Neural cell (in vitro differentiated cells): ENCODE data around the gene MRPS22. TPM values are rescaled to one million over a fixed set of nuclear protein-coding genes. Genes with fewer than 3 reads are reported as not detected.

Experiments used
- H2AFZ ChIP-seq: fragments of 200-600, 300-800 bp; sonication (generic), shearing (Covaris generic); 2 replicates; pipeline ENCODE4 v1.6.0; 2014; ENCODE audit warnings: low read depth, mild to moderate bottlenecking, antibody characterized with exemption, low read length, moderate library complexity
- H3F3A ChIP-seq: fragments of 200-600 bp; shearing (Covaris generic); 2 replicates; pipeline ENCODE4 v1.6.1; 2016; ENCODE audit warnings: mild to moderate bottlenecking, moderate library complexity, mixed read lengths, antibody characterized with exemption, low read length; ENCODE audit not compliant: insufficient read depth, poor library complexity, severe bottlenecking
- H3K27ac ChIP-seq: fragments of 200-600, 300-800 bp; sonication (generic), shearing (Covaris generic); 2 replicates; pipeline ENCODE4 v1.5.1; 2014; ENCODE audit warnings: mild to moderate bottlenecking, low read length, moderate library complexity
- H3K27me3 ChIP-seq: fragments of 300-800, 200-600 bp; sonication (generic), shearing (Covaris generic); 2 replicates; pipeline ENCODE4 v1.6.0; 2014; ENCODE audit warnings: mild to moderate bottlenecking, low read depth, low read length, moderate library complexity; ENCODE audit not compliant: insufficient read depth
- H3K36me3 ChIP-seq: fragments of 300-800, 200-600 bp; sonication (generic), shearing (Covaris generic); 2 replicates; pipeline ENCODE4 v1.5.1; 2014; ENCODE audit warnings: mild to moderate bottlenecking, antibody characterized with exemption, low read length, moderate library complexity; ENCODE audit not compliant: insufficient read depth
- H3K4me2 ChIP-seq: fragments of 300-800, 200-600 bp; sonication (generic), shearing (Covaris generic); 2 replicates; pipeline ENCODE4 v1.6.0; 2014; ENCODE audit warnings: mild to moderate bottlenecking, low read length
- H3K4me3 ChIP-seq: fragments of 300-800, 200-600 bp; sonication (generic), shearing (Covaris generic); 2 replicates; pipeline ENCODE4 v1.5.1; 2014; ENCODE audit warnings: mild to moderate bottlenecking, low read length, moderate library complexity
- H3K79me2 ChIP-seq: fragments of 200-600 bp; shearing (Covaris generic); replicated peaks from 2 replicates; pipeline ENCODE4 v1.6.0; 2014; ENCODE audit warnings: mild to moderate bottlenecking, low read length, moderate library complexity; ENCODE audit not compliant: insufficient read depth
- H3K9ac ChIP-seq: fragments of 300-800, 200-600 bp; sonication (generic), shearing (Covaris generic); 2 replicates; pipeline ENCODE4 v1.6.1; 2016; ENCODE audit warnings: mild to moderate bottlenecking, low read length, mixed read lengths
- H3K9me2 ChIP-seq: fragments of 200-600 bp; shearing (Covaris generic); 2 replicates; pipeline ENCODE4 v1.6.1; 2016; ENCODE audit warnings: mild to moderate bottlenecking, low read length, mixed read lengths; ENCODE audit not compliant: insufficient read depth
- H3K9me3 ChIP-seq: fragments of 200-600, 300-800 bp; sonication (generic), shearing (Covaris generic); 2 replicates; pipeline ENCODE4 v1.6.1; 2016; ENCODE audit warnings: mild to moderate bottlenecking, mixed run types, low read length, moderate library complexity, mixed read lengths
- H4K20me1 ChIP-seq: fragments of 200-600 bp; shearing (Covaris generic); 2 replicates; pipeline ENCODE4 v1.6.1; 2016; ENCODE audit warnings: mild to moderate bottlenecking, mixed run types; ENCODE audit not compliant: insufficient read depth
- CTCF ChIP-seq: fragments of 450-650 bp; IDR thresholded peaks from 2 replicates; pipeline ENCODE4 v1.5.1; 2014; ENCODE audit warnings: antibody characterized with exemption, mild to moderate bottlenecking, moderate library complexity; ENCODE audit not compliant: poor library complexity, severe bottlenecking
- EP300 ChIP-seq: fragments of 450-650 bp; conservative IDR thresholded peaks from 2 replicates; pipeline ENCODE4 v1.6.1; 2014; ENCODE audit warnings: antibody characterized with exemption, mild to moderate bottlenecking, moderate library complexity; ENCODE audit not compliant: poor library complexity, severe bottlenecking
- EZH2 ChIP-seq: fragments of 200-600, 300-800 bp; shearing (Covaris generic), sonication (generic); IDR thresholded peaks from 2 replicates; pipeline ENCODE4 v1.6.1; 2014; ENCODE audit warnings: antibody characterized with exemption, low read length, borderline replicate concordance, mild to moderate bottlenecking; ENCODE audit not compliant: insufficient read depth, poor library complexity, severe bottlenecking
- MXI1 ChIP-seq: fragments of 450-650 bp; conservative IDR thresholded peaks from 2 replicates; pipeline ENCODE4 v1.6.1; 2014; ENCODE audit warnings: antibody characterized with exemption, mild to moderate bottlenecking; ENCODE audit not compliant: poor library complexity, severe bottlenecking
- POLR2AphosphoS5 ChIP-seq: IDR thresholded peaks from 2 replicates; pipeline ENCODE4 v1.6.1; 2012
- RAD21 ChIP-seq: fragments of 450-650 bp; conservative IDR thresholded peaks from 2 replicates; pipeline ENCODE4 v1.6.1; 2014; ENCODE audit warnings: antibody characterized with exemption, mild to moderate bottlenecking, moderate library complexity
- REST ChIP-seq: IDR thresholded peaks from 2 replicates; pipeline ENCODE4 v1.6.1; 2012; ENCODE audit warnings: borderline replicate concordance
- SMC3 ChIP-seq: fragments of 450-650 bp; conservative IDR thresholded peaks from 2 replicates; pipeline ENCODE4 v1.6.1; 2014; ENCODE audit warnings: antibody characterized with exemption, mild to moderate bottlenecking, moderate library complexity; ENCODE audit not compliant: poor library complexity
- TAF1 ChIP-seq: IDR thresholded peaks from 2 replicates; pipeline ENCODE4 v1.6.1; 2012; ENCODE audit warnings: low read depth
- polyA plus RNA-seq: library from polyadenylated mRNA; depleted of rRNA; stranded (reverse); fragments of >200 nt; gene quantifications from 2 replicates; pipeline ENCODE4 v1.2.3, GENCODE V29; 2014

MRPS22 gene
- polyA plus RNA-seq, 1 donor from 2014 or later, result 80.7 TPM

DNA sequence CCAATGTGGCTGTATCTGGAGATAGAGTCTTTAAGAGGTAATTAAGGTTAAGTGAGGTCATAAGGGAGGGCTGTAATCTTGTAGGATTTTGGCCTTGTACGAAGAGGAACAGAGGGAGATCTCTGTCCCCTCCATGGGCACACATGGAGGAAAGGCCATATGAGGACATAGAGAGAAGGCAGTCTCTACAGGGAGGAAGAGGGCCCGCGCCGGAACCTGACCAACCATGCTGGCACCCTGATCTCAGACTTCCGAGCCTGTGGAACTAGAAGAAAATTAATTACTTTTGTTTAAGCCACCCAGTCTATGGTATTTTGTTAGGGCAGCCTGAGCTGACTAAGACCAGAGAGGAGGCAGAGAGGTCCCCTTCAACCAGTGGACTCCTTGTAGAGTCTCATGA lies 17.7 kb upstream of the MRPS22 start:
- H3K36me3 ChIP-seq, result no peaks in the 10 kb centered on the region
- no peak overlapping the region for H3K4me3 ChIP-seq
- peaks cover 10% of the 10 kb centered on the region for H3K27me3 ChIP-seq
- no peak for TF ChIP-seq EZH2
- no peak for TF ChIP-seq SMC3
- no peak for TF ChIP-seq MXI1
- TF ChIP-seq REST, result no peak
- no peak for TF ChIP-seq CTCF
- no peak for TF ChIP-seq TAF1
- no peak for TF ChIP-seq POLR2AphosphoS5
- no peak for TF ChIP-seq RAD21
- no peak for TF ChIP-seq EP300
- no peak overlapping the region for H3K4me2 ChIP-seq
- H3F3A ChIP-seq, result no peaks in the 10 kb centered on the region
- no peak overlapping the region for H3K9ac ChIP-seq
- H3K9me3 ChIP-seq, result no peaks in the 10 kb centered on the region
- H3K79me2 ChIP-seq, result no peaks in the 10 kb centered on the region
- H4K20me1 ChIP-seq, result no peaks in the 10 kb centered on the region
- H3K9me2 ChIP-seq, result no peaks in the 10 kb centered on the region
- no peak overlapping the region for H3K27ac ChIP-seq
- no peak overlapping the region for H2AFZ ChIP-seq

DNA sequence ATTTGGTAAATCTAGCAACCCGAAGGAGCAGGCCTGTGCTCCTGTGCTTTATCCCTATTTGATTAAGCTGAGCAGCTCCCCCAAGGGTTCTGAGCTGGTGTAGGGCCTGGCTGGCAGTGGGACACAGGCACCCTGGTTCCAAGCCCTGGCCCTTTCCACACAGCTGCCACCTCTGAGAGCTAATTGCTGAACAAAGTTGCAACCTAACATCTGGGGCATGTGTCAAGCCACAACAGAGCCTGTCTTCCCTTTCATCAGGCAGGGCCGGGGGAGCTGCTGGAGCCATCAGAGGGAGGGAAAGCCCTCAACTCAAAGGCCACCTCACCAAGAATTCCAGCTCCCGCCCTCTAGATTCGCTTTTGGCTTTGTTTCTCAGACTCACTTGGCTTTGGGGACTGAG lies 17.1 kb upstream of the MRPS22 start:
- no peaks in the 10 kb centered on the region for H3K9me2 ChIP-seq
- no peaks in the 10 kb centered on the region for H3F3A ChIP-seq
- no peaks in the 10 kb centered on the region for H3K9me3 ChIP-seq
- no peak overlapping the region for H3K4me3 ChIP-seq
- TF ChIP-seq TAF1 (no peak), CTCF (no peak), POLR2AphosphoS5 (no peak), SMC3 (no peak)
- H3K36me3 ChIP-seq, result no peaks in the 10 kb centered on the region
- H4K20me1 ChIP-seq, result no peaks in the 10 kb centered on the region
- no peak overlapping the region for H2AFZ ChIP-seq
- H3K79me2 ChIP-seq, result no peaks in the 10 kb centered on the region
- no peak overlapping the region for H3K27ac ChIP-seq
- H3K27me3 ChIP-seq, result peaks cover 16% of the 10 kb centered on the region
- no peak overlapping the region for H3K9ac ChIP-seq
- H3K4me2 ChIP-seq, result no peak overlapping the region
